Measurements from ENCODE around the gene EPGN.

The EPGN gene

DNA sequence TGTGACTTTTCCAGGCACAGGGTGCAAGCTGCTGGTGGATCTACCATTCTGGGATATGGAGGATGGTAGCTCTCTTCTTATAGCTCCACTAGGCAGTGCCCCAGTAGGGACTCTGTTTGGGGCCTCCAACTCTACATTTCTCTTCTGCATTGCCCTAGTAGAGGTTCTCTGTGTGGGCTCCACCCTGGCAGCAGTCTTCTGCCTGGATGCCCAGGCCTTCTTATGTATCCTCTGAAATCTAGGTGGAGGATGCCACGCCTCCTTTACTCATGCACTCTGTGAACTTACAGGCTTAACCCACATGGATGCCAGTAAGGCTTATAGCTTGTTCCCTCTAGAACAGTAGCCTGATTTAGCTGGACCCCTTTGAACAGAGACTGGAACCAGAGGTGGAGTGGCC, 35.8 kb downstream of the EPGN start:
- no peak for DNase-seq

DNA sequence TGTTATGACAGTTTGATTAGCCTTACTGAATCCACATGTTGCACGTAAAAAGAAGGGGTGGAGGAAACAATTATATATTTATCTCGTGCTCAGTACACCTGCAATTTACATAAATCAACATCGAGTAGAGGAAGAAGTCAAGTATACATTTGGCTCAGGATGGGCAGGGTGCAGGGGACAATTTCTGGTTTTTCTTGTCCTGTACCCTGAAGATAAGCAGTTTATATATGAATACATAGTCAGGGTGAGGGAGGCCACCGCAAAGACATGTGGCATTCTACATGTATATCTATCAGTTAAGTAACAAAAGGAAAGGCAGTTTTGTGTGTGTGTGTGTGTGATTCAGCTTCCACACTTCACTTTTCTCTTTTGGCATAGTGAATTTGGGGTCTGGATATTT, 45.6 kb downstream of the EPGN start:
- DNase-seq, result no peak

DNA sequence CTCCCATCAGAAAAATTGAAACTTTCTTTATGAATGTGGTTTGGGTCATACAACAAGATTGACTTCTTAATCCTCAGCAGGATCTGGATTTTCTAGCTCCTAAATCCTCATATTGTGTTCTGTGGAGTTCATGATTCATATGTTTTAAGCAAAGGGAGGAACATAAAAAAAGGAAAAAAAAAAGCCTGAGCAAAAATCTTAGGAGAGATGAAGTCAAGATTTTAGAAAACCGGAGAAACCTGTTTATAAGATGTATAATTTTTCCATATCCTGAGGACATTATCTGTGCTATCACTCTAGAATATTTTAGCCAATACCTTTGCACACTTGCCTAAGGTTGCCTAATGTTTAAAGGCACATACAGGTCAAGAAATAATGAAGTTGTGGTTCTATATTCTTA, 49.7 kb downstream of the EPGN start:
- no peak for DNase-seq

DNA sequence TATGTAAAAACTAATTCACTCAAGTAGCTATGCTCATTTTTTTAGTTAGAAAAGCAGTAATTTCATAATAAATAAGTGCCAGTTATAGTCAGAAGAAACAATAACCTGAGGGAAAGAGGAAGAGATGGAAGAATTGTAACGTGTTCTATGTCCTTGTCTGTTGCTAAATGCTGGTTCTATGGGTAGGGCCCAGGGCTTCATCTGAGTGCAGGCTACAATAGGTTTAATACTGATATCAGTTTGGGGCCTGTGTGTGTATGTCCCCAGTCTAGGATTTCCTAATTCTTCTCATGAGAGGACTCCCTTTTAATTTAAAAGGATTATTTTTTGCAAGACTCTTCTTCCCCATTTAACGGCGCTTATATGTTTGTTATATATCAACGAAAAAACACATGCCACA, 53.4 kb downstream of the EPGN start:
- DNase-seq, result no peak

DNA sequence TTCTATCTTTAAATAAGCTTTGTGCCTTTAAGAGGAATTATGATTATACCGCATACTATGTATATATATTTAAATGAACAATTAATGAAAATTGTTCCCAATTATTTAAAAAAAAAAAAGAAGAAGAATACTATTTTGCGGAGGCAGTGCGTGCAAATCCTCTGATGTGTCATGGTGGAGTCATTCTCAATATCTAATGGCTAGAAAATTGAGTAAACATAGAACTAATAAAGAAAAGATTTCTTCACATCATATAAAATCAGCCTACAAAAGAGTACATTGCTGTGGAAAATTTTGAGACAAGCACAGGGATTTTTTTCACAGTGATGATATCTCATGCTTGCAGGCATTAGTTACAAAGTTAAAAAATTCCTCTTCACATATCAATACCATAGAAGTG, 54.1 kb downstream of the EPGN start:
- DNase-seq, result no peak

DNA sequence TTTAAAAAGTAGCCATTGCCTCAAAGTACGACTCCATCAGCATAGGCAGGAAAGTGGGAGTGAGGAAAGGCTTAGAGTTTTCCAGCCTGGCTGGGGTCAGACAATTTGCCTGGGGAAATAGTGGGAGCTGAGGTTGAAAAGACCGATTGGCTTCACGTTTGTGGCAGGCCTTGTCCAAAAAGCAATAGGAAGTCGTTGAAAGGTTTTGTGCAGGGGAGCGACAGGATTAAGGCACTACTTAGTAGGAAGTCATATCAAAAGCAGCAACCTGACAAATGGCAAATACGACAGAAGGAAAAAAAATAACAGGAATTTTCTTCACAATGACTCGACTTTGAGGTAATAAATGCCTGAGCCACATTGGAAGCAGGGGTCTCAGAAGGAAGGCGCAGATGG, 56.0 kb downstream of the EPGN start:
- no peak for DNase-seq

DNA sequence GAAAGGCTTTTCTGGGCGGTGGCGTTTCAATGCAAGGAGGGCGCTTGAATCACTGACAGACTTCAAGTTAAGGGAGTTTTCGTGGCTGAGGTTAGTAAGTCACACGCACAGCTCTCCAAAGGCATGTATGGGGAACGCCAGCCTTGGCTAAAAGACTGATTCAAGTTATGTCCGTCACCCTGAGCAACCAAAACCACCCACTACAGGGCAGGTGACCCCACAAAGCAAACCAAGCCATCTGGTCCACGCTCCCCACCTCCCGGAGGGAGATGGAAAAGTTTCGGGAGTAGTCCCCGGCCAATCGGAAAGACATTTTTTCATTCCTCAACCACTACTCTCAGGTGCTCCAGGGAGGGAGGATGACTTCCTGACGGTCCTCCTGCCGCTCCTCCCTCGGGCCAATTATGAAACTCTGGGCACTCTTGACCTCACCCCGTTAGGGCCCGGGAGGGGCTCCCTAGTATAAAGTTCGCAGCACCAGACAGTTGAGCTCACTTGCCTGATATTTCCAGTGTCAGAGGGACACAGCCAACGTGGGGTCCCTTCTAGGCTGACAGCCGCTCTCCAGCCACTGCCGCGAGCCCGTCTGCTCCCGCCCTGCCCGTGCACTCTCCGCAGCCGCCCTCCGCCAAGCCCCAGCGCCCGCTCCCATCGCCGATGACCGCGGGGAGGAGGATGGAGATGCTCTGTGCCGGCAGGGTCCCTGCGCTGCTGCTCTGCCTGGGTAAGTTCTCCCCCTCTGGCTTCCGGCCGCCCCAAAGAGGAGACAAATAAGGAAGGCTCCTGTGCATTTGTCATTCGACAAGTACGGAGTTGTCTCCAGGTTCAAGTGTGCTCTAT, 56.6 kb downstream of the EPGN start, which contains the start of gene EREG:
EREG (plus strand) TSS at position 494 of the 840 bp plus-strand sequence; CDS start at position 658, 164 bp downstream.
- DNase-seq, result no peak

DNA sequence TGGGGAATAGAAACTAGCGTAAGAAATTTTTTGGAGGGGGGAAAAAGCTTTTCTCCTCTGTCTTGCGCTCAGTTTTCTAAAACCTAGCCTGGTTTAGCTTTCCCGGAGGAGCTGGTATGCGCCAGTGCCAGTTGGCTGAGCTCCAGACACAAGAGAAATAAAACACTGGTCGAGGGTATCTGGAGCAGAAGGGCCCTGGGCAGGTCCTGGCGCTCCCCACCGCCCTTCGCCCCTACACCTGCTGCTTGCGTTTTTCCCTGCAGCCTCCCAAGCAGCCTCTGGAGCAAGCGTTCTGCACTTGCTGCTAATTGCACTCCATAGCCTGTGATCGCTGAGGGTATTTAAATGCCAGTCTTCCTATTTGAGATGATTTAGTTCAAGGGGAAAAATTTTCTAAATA, 57.5 kb downstream of the EPGN start:
- DNase-seq, result no peak

Data from NCI-H2227 treated with DMSO at 0.1 percent for 48 hours (cell line).